ENCODE results near the gene CCDC121. TPM values are rescaled to one million over a fixed set of nuclear protein-coding genes. Genes with fewer than 3 reads are reported as not detected.

Gene CCDC121
- total RNA-seq, 1 experiment from 2014 or later = 0.87 TPM

- Histone ChIP-seq H3K4me2 (ENCODE audit: low read length) (no peak overlapping the region), H3K9me2 (replicated peaks; ENCODE audit: low read length) (peaks cover 3% of the 10 kb centered on the region; the same call in 1 of the 2 replicates), H3K27me3 (ENCODE audit: low read length) (no peaks in the 10 kb centered on the region), H3K27ac (ENCODE audit: low read length) (no peak overlapping the region), H4K20me1 (ENCODE audit: low read length) (no peaks in the 10 kb centered on the region), H3F3A (ENCODE audit: low read length, unreplicated experiment) (no peaks in the 10 kb centered on the region), H3K9ac (ENCODE audit: low read length) (no peak overlapping the region), H3K36me3 (ENCODE audit: low read depth, low read length) (no peaks in the 10 kb centered on the region), H3K79me2 (ENCODE audit: low read length) (peaks cover 11% of the 10 kb centered on the region), H3K4me1 (ENCODE audit: insufficient read depth, low read length) (peaks cover 34% of the 10 kb centered on the region), H3K9me3 (ENCODE audit: low read length) (no peaks in the 10 kb centered on the region), H2AFZ (ENCODE audit: low read length) (no peak overlapping the region), H3K4me3 (ENCODE audit: low read length) (no peak overlapping the region)
- ChIA-PET CTCF (no interaction called here), POLR2A (ENCODE audit: unreplicated experiment) (no interaction called here)
- ATAC-seq (no peak), DNase-seq (no peak)
- BruUV-seq (replicated peaks) = no TSS peak
- TF ChIP-seq CTCF (conservative IDR thresholded peaks at IDR 0.05; ENCODE audit: low read depth, low read length) = no peak
- intact Hi-C loops (cut with micrococcal nuclease) = no loop called here
These were observed 3.9 kb downstream of the CCDC121 start for GRCh38 chr2:27624943-27625342.

- peak; percentile 56 for ATAC-seq
- DNase-seq = peak; percentile 79
- BruUV-seq (replicated peaks) = no TSS peak
- H3K27ac ChIP-seq (ENCODE audit: low read length) = no peak overlapping the region
- ChIA-PET CTCF (no interaction called here), POLR2A (ENCODE audit: unreplicated experiment) (interaction anchor here (0.7 kb wide), 1 partner anchor 195 kb away, joined by 3 read pairs; no protein-coding TSS in a partner anchor)
- TF ChIP-seq CTCF (conservative IDR thresholded peaks at IDR 0.05; ENCODE audit: low read depth, low read length) (no peak), EZH2 (IDR thresholded peaks at IDR 0.05; ENCODE audit: low read length, unreplicated experiment) (no peak), EZH2phosphoT487 (IDR thresholded peaks at IDR 0.05; ENCODE audit: borderline replicate concordance, low read length) (no peak)
- H3K27me3 ChIP-seq (ENCODE audit: low read length) = no peaks in the 10 kb centered on the region
- H3K9me3 ChIP-seq (ENCODE audit: low read length) = no peaks in the 10 kb centered on the region
- peak overlapping the region; percentile 15; the same call in 1 of the 2 replicates for H3K4me2 ChIP-seq (ENCODE audit: low read length)
- no peak overlapping the region for H3K4me3 ChIP-seq (ENCODE audit: low read length)
- H3K4me1 ChIP-seq (ENCODE audit: insufficient read depth, low read length) = peaks cover 31% of the 10 kb centered on the region
- H3K9ac ChIP-seq (ENCODE audit: low read length) = no peak overlapping the region
- no peaks in the 10 kb centered on the region for H3K79me2 ChIP-seq (ENCODE audit: low read length)
- intact Hi-C loops (cut with micrococcal nuclease) = no loop called here
- H4K20me1 ChIP-seq (ENCODE audit: low read length) = no peaks in the 10 kb centered on the region
- no peaks in the 10 kb centered on the region for H3K36me3 ChIP-seq (ENCODE audit: low read depth, low read length)
- H3F3A ChIP-seq (ENCODE audit: low read length, unreplicated experiment) = no peaks in the 10 kb centered on the region
- H3K9me2 ChIP-seq (replicated peaks; ENCODE audit: low read length) = peaks cover 3% of the 10 kb centered on the region; the same call in 1 of the 2 replicates
- no peak overlapping the region for H2AFZ ChIP-seq (ENCODE audit: low read length)
These were observed 5.9 kb downstream of the CCDC121 start for GRCh38 chr2:27622921-27623384.

GRCh38 chr2:27621524-27621923, 7.3 kb downstream of the CCDC121 start:
- Histone ChIP-seq H4K20me1 (ENCODE audit: low read length) (no peaks in the 10 kb centered on the region), H3K9me3 (ENCODE audit: low read length) (no peaks in the 10 kb centered on the region), H3K27me3 (ENCODE audit: low read length) (no peaks in the 10 kb centered on the region), H3K4me1 (ENCODE audit: insufficient read depth, low read length) (peaks cover 17% of the 10 kb centered on the region), H3K4me2 (ENCODE audit: low read length) (no peak overlapping the region), H3F3A (ENCODE audit: low read length, unreplicated experiment) (no peaks in the 10 kb centered on the region), H3K36me3 (ENCODE audit: low read depth, low read length) (no peaks in the 10 kb centered on the region), H3K4me3 (ENCODE audit: low read length) (no peak overlapping the region), H3K79me2 (ENCODE audit: low read length) (no peaks in the 10 kb centered on the region), H2AFZ (ENCODE audit: low read length) (no peak overlapping the region), H3K9ac (ENCODE audit: low read length) (no peak overlapping the region), H3K27ac (ENCODE audit: low read length) (no peak overlapping the region), H3K9me2 (replicated peaks; ENCODE audit: low read length) (peaks cover 3% of the 10 kb centered on the region; the same call in 1 of the 2 replicates)
- TF ChIP-seq EZH2 (IDR thresholded peaks at IDR 0.05; ENCODE audit: low read length, unreplicated experiment) (no peak), CTCF (conservative IDR thresholded peaks at IDR 0.05; ENCODE audit: low read depth, low read length) (peak; percentile 39; the same call in 1 of the 2 replicates)
- BruUV-seq (replicated peaks) = no TSS peak
- no peak for DNase-seq
- ATAC-seq = no peak
- intact Hi-C loops (cut with micrococcal nuclease) = no loop called here
- ChIA-PET CTCF (interaction anchor here (0.7 kb wide), 1 partner anchor 14 kb away, joined by 3 read pairs; no protein-coding TSS in a partner anchor), POLR2A (ENCODE audit: unreplicated experiment) (no interaction called here)
